HepG2 (cell line): Measurements from ENCODE around the gene ANKRD44. TPM values are rescaled to one million over a fixed set of nuclear protein-coding genes. Genes with fewer than 3 reads are reported as not detected.

Source experiments
- ATAC-seq: fragments of 200-7000 bp; cut with Tn5 transposase; 3 replicates; pipeline ENCODE4 v1.9.1; 2020; ENCODE audit warnings: mild to moderate bottlenecking, moderate library complexity
- BruUV-seq: library from RNA; stranded (reverse); fragments of 400-500 nt; replicated peaks from 2 replicates; lab custom pipeline; 2021; lab: Mats Ljungman, UMichigan
- CTCF ChIA-PET: fragments of 300-600 bp; formaldehyde crosslinking; extraction: SDS; loops from one replicate; lab custom pipeline; 2021; ENCODE audit warnings: low total read pairs, inconsistent platforms, low intra/inter-chr PET ratio; lab: Yijun Ruan, JAX
- POLR2A ChIA-PET: fragments of 350-600 bp; sonication (Branson Sonifier 250); formaldehyde crosslinking; loops from one replicate; lab custom pipeline; 2020; ENCODE audit warnings: antibody characterized with exemption, inconsistent platforms; lab: Yijun Ruan, JAX
- DNase-seq: peaks from one replicate; pipeline ENCODE4 v3.0.0-alpha.2; 2015; ENCODE audit warnings: low spot score
- FAIRE-seq: peaks from 3 replicates; lab custom pipeline; 2011; peaks lifted over from hg19 to GRCh38; lab: Jason Lieb, UNC
- H2AFZ ChIP-seq: one replicate; pipeline ENCODE4 v1.6.1; 2011; ENCODE audit warnings: low read length, inconsistent platforms
- H3K27ac ChIP-seq: fragments of 300-600 bp; 3 replicates; pipeline ENCODE4 v1.8.0; 2011; ENCODE audit warnings: mixed run types, mild to moderate bottlenecking, mixed read lengths, low read length, inconsistent platforms; ENCODE audit not compliant: insufficient read depth; ENCODE audit errors: extremely low read length
- H3K27me3 ChIP-seq, 2 experiments: fragments of 200-600 bp in 1 of 2; 2 replicates in 1 of 2; 3 replicates in 1 of 2; pipeline versions ENCODE4 v1.6.0 to v1.8.0; 2011; ENCODE audit warnings: low read length in 2 of 2, mild to moderate bottlenecking in 2 of 2, moderate library complexity in 2 of 2, inconsistent platforms in 1 of 2; ENCODE audit not compliant: insufficient read depth in 2 of 2, control insufficient read depth in 1 of 2
- H3K36me3 ChIP-seq, 2 experiments: fragments of 200-600 bp in 1 of 2; replicated peaks in 1 of 2; 2 replicates in 1 of 2; 3 replicates in 1 of 2; pipeline versions ENCODE4 v1.5.1 to v1.8.0; 2011; ENCODE audit warnings: low read length in 2 of 2, inconsistent platforms in 1 of 2; ENCODE audit not compliant: insufficient read depth in 2 of 2, control insufficient read depth in 1 of 2
- H3K4me1 ChIP-seq: 2 replicates; pipeline ENCODE4 v1.5.1; 2012; ENCODE audit warnings: low read length, inconsistent platforms; ENCODE audit not compliant: insufficient read depth
- H3K4me2 ChIP-seq: 2 replicates; pipeline ENCODE4 v1.6.0; 2011; ENCODE audit warnings: low read depth, low read length, inconsistent platforms
- H3K4me3 ChIP-seq, 3 experiments: fragments of 200-600 bp in 1 of 3; sonication (generic), shearing (Covaris generic) in 1 of 3; replicated peaks in 1 of 3; 2 replicates each; pipeline ENCODE4 v1.5.1; 2011 to 2016; ENCODE audit warnings: low read length in 3 of 3, inconsistent platforms in 2 of 3, low read depth in 2 of 3, mild to moderate bottlenecking in 2 of 3, control low read depth in 1 of 3, mixed read lengths in 1 of 3; ENCODE audit not compliant: insufficient read depth in 1 of 3
- H3K79me2 ChIP-seq: one replicate; pipeline ENCODE4 v1.6.1; 2011; ENCODE audit warnings: low read length, inconsistent platforms; ENCODE audit not compliant: insufficient read depth
- H3K9ac ChIP-seq: 2 replicates; pipeline ENCODE4 v1.6.0; 2011; ENCODE audit warnings: mild to moderate bottlenecking, low read depth, low read length, inconsistent platforms; ENCODE audit not compliant: insufficient read depth
- H3K9me3 ChIP-seq: 2 replicates; pipeline ENCODE4 v1.5.1; 2012; ENCODE audit warnings: mild to moderate bottlenecking, low read length
- H4K20me1 ChIP-seq: 2 replicates; pipeline ENCODE4 v1.6.0; 2011; ENCODE audit warnings: inconsistent platforms, mild to moderate bottlenecking, low read length, moderate library complexity; ENCODE audit not compliant: insufficient read depth
- CREB1 ChIP-seq, 2 experiments: fragments of 450-650 bp in 1 of 2; IDR thresholded peaks; 2 replicates each; pipeline ENCODE4 v1.6.1; 2016 to 2017; ENCODE audit warnings: control low read depth in 1 of 2, mild to moderate bottlenecking in 1 of 2, missing compliant biosample characterization in 1 of 2, missing genetic modification characterization in 1 of 2
- FOXP1 ChIP-seq, 2 experiments: fragments of 450-650 bp in 1 of 2; IDR thresholded peaks; 2 replicates each; pipeline ENCODE4 v1.6.1; 2017 to 2018; ENCODE audit warnings: antibody characterized with exemption in 1 of 2
- GATAD1 ChIP-seq: IDR thresholded peaks from 2 replicates; pipeline ENCODE4 v1.6.1; 2016; ENCODE audit warnings: missing genetic modification reagents, missing compliant biosample characterization
- IKZF5 ChIP-seq: IDR thresholded peaks from 2 replicates; pipeline ENCODE4 v1.6.1; 2018; ENCODE audit warnings: missing genetic modification reagents, mild to moderate bottlenecking, missing compliant biosample characterization
- RFX1 ChIP-seq: fragments of 450-650 bp; IDR thresholded peaks from 2 replicates; pipeline ENCODE4 v1.6.1; 2017
- WGBS: methylation state at CpG from one replicate; pipeline ENCODE4 v1.1.6; 2017; ENCODE audit warnings: low lambda C conversion rate; 5-methylcytosine and 5-hydroxymethylcytosine counted together
- in situ Hi-C: cut with HindIII; loops from 2 replicates; pipeline ENCODE4 v1.10.0; 2017; ENCODE audit warnings: low pct_unique_long_range_greater_than_20kb; ENCODE audit not compliant: extremely low pct_ligation_motif_present
- intact Hi-C: fragments of 100-400 bp; cut with micrococcal nuclease; formaldehyde crosslinking; loops from one replicate; pipeline ENCODE4 v1.10.0; 2022; ENCODE audit not compliant: unreplicated experiment
- polyA plus RNA-seq, 8 experiments: library from polyadenylated mRNA; depleted of rRNA in 3 of 8; stranded (reverse) in 7 of 8; unstranded in 1 of 8; fragments of >200 nt; fragmentation: Illumina TruSeq in 4 of 8; extraction: Trizol in 4 of 8; gene quantifications; 2 replicates each; pipeline versions ENCODE4 v1.2.1 to v1.2.3, GENCODE V29; 2011 to 2016; ENCODE audit warnings: low read depth in 4 of 8, missing spikeins in 1 of 8, mixed read lengths in 1 of 8; ENCODE audit not compliant: insufficient read depth in 1 of 8
- total RNA-seq, 5 experiments: library from RNA; depleted of rRNA; stranded (reverse); fragments of >200 nt; fragmentation: Illumina TruSeq; extraction: Trizol; gene quantifications; 2 replicates each; pipeline ENCODE4 v1.2.3, GENCODE V29; 2016; ENCODE audit warnings: low read depth in 1 of 5

ANKRD44 gene
- total and polyA plus RNA-seq, 2 of the 13 experiments (the other 11 are each of a cell fraction or from before 2014, with no cell fraction given), result 0.04 to 0.11 TPM

DNA sequence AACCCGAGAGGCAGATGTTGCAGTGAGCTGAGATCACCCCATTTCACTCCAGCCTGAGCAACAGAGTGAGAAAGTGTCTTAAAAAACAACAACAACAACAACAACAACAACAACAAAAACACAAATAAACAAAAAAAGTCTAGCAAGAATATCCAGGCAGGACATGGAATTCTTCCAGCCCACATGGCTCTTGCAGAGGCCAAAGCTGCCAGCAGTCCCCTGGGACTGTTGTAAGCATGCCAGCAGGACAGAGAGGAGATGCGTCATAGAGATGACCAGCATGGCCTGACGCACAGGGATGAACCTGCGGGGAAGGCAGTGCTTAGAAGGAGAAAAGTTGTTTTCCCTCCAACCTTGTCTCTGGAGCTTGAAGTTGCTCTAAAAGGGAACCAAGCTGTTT lies 201.8 kb downstream of the ANKRD44 start:
- in situ Hi-C loops (no loop called here), intact Hi-C loops (no loop called here)
- peaks cover 8% of the 10 kb centered on the region for H3K4me1 ChIP-seq
- no peaks in the 10 kb centered on the region for H3K36me3 ChIP-seq
- no peaks in the 10 kb centered on the region for H3K9me3 ChIP-seq
- H3K9ac ChIP-seq, result no peak overlapping the region
- H3K27ac ChIP-seq, result no peak overlapping the region
- H3K4me2 ChIP-seq, result no peak overlapping the region
- H2AFZ ChIP-seq, result no peak overlapping the region
- no peaks in the 10 kb centered on the region for H4K20me1 ChIP-seq
- no TSS peak for BruUV-seq
- DNase-seq (no peak), FAIRE-seq (no peak), ATAC-seq (peak; percentile 71)
- peak; percentile 21; the same call in 1 of the 2 replicates for TF ChIP-seq CREB1 (IDR thresholded peaks at IDR 0.05)
- TF ChIP-seq CREB1 (CRISPR knock-in tag; IDR thresholded peaks at IDR 0.05), result no peak
- TF ChIP-seq GATAD1 (CRISPR knock-in tag), result no peak
- TF ChIP-seq FOXP1 (IDR thresholded peaks at IDR 0.05), result peak; percentile 65; the same call in 1 of the 2 replicates
- TF ChIP-seq FOXP1 (CRISPR knock-in tag; IDR thresholded peaks at IDR 0.05), result no peak
- H3K79me2 ChIP-seq, result no peaks in the 10 kb centered on the region
- POLR2A ChIA-PET, result no interaction called here
- CTCF ChIA-PET, result no interaction called here
- no peaks in the 10 kb centered on the region; a peak in 1 of 5 replicates for H3K27me3 ChIP-seq
- no peak overlapping the region for H3K4me3 ChIP-seq
- WGBS, result 25% methylated on average over 4 of the region's 4 CpGs

DNA sequence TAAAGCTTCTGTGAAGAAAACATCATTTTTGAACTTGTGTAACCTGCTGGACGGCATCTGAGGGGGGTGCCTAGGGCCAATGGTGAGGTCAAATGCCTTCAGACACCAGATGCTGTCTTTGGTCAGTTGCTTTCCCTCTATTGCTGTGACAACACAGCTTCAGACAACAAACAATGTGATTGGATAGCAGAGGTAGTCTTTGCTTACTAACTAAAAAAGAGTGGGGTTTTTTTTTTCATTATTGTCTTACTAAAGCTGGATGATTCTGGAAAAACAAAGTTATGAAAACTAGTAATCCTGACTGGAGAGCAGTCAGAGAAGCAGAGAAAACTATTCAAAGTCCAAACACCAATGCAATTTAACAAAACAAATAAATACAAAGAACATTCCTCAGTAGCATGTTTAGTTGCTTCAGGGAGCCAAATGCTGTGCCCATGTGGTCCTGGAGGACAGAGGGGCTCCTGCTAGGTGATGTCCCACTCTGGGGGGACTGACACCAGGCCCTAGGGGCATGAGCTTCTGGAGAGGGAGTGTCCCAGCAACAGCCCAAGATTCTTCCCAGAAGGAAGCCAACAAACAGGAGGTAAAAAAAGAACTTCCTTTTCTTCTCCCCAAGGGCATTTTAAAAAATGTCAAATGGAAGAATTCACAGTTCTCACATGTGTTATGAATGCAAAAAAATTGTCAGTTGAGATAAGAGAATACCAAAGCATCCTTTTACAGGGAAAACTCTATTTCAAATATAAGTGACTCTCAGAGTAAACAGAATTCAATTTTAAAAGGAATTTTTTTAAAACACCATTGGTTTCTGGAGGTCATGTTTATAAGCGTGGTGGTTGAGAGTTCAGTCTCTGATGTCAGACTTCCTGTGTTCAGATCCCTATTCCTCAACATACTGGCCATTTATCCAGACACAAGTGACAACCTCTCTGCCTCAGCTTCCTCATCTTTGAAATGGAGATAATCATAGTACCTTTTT lies 203.0 kb downstream of the ANKRD44 start:
- TF ChIP-seq RFX1, result peak; percentile 29; the same call in 1 of the 2 replicates
- TF ChIP-seq IKZF5 (CRISPR knock-in tag), result no peak
- no peaks in the 10 kb centered on the region for H3K27me3 ChIP-seq
- H3K36me3 ChIP-seq, result no peaks in the 10 kb centered on the region
- intact Hi-C loops, result no loop called here
- POLR2A ChIA-PET, result no interaction called here
- no peak for FAIRE-seq
- BruUV-seq, result no TSS peak
- peaks cover 8% of the 10 kb centered on the region for H3K4me1 ChIP-seq
- no peak for DNase-seq
- no peaks in the 10 kb centered on the region for H3K79me2 ChIP-seq
- no peak overlapping the region for H3K4me3 ChIP-seq
- no peak overlapping the region for H3K9ac ChIP-seq
- WGBS, result 3% methylated on average over 2 of the region's 2 CpGs
- H2AFZ ChIP-seq, result no peak overlapping the region
- H4K20me1 ChIP-seq, result no peaks in the 10 kb centered on the region
- H3K4me2 ChIP-seq, result no peak overlapping the region
- in situ Hi-C loops, result no loop called here
- H3K9me3 ChIP-seq, result no peaks in the 10 kb centered on the region
- ATAC-seq, result peak; percentile 73
- CTCF ChIA-PET, result no interaction called here
- H3K27ac ChIP-seq, result no peak overlapping the region
